Stimulated activated CD4-positive, alpha-beta T cell treated with anti-CD3 and anti-CD28 coated beads, TNF-alpha, amount 100 ng/mL, for 4 hours (primary cell): ENCODE measurements around the gene LUC7L.
"Not testable (repeated sequence)": the region's sequence is repeated elsewhere in the genome, so short reads cannot be mapped to it uniquely, and the experiment has no call there.

ENCODE experiments used
- DNase-seq, 3 experiments: peaks; one replicate each; pipeline ENCODE4 v3.0.0-alpha.2; 2020; ENCODE audit warnings: low read depth in 3 of 3

Gene LUC7L

GRCh38 chr16:179211-180092 is 49.8 kb downstream of the LUC7L start:
- no peak for DNase-seq

DNA sequence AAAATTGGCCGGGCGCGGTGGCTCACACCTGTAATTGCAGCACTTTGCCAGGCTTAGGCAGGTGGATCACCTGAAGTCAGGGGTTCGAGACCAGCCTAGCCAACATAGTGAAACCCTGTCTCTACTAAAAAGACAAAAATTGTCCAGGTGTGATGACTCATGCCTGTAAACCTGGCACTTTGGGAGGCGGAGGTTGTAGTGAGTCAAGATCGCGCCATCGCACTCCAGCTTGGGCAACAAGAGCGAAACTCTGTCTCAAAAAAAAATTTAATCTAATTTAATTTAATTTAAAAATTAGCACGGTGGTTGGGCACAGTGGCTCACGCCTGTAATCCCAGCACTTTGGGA is 50.6 kb downstream of the LUC7L start:
- DNase-seq: no peak

GRCh38 chr16:177981-178667 is 51.1 kb downstream of the LUC7L start:
- DNase-seq: no peak

DNA sequence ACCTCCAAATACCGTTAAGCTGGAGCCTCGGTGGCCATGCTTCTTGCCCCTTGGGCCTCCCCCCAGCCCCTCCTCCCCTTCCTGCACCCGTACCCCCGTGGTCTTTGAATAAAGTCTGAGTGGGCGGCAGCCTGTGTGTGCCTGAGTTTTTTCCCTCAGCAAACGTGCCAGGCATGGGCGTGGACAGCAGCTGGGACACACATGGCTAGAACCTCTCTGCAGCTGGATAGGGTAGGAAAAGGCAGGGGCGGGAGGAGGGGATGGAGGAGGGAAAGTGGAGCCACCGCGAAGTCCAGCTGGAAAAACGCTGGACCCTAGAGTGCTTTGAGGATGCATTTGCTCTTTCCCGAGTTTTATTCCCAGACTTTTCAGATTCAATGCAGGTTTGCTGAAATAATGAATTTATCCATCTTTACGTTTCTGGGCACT is 51.8 kb downstream of the LUC7L start:
- DNase-seq: no peak

DNA sequence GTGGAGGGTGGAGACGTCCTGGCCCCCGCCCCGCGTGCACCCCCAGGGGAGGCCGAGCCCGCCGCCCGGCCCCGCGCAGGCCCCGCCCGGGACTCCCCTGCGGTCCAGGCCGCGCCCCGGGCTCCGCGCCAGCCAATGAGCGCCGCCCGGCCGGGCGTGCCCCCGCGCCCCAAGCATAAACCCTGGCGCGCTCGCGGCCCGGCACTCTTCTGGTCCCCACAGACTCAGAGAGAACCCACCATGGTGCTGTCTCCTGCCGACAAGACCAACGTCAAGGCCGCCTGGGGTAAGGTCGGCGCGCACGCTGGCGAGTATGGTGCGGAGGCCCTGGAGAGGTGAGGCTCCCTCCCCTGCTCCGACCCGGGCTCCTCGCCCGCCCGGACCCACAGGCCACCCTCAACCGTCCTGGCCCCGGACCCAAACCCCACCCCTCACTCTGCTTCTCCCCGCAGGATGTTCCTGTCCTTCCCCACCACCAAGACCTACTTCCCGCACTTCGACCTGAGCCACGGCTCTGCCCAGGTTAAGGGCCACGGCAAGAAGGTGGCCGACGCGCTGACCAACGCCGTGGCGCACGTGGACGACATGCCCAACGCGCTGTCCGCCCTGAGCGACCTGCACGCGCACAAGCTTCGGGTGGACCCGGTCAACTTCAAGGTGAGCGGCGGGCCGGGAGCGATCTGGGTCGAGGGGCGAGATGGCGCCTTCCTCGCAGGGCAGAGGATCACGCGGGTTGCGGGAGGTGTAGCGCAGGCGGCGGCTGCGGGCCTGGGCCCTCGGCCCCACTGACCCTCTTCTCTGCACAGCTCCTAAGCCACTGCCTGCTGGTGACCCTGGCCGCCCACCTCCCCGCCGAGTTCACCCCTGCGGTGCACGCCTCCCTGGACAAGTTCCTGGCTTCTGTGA is 52.5 kb downstream of the LUC7L start, which contains the start of gene HBA1:
Gene HBA1 (plus strand): TSS at position 204 of the 906 bp plus-strand sequence. CDS start 37 bp downstream, at position 241.
- not testable (repeated sequence) for DNase-seq

DNA sequence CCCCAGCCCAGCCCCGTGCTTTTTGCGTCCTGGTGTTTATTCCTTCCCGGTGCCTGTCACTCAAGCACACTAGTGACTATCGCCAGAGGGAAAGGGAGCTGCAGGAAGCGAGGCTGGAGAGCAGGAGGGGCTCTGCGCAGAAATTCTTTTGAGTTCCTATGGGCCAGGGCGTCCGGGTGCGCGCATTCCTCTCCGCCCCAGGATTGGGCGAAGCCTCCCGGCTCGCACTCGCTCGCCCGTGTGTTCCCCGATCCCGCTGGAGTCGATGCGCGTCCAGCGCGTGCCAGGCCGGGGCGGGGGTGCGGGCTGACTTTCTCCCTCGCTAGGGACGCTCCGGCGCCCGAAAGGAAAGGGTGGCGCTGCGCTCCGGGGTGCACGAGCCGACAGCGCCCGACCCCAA is 53.2 kb downstream of the LUC7L start:
- not testable (repeated sequence) for DNase-seq

- DNase-seq: no peak
Measured at GRCh38 chr16:175011-175949, 54.0 kb downstream of the LUC7L start.

DNA sequence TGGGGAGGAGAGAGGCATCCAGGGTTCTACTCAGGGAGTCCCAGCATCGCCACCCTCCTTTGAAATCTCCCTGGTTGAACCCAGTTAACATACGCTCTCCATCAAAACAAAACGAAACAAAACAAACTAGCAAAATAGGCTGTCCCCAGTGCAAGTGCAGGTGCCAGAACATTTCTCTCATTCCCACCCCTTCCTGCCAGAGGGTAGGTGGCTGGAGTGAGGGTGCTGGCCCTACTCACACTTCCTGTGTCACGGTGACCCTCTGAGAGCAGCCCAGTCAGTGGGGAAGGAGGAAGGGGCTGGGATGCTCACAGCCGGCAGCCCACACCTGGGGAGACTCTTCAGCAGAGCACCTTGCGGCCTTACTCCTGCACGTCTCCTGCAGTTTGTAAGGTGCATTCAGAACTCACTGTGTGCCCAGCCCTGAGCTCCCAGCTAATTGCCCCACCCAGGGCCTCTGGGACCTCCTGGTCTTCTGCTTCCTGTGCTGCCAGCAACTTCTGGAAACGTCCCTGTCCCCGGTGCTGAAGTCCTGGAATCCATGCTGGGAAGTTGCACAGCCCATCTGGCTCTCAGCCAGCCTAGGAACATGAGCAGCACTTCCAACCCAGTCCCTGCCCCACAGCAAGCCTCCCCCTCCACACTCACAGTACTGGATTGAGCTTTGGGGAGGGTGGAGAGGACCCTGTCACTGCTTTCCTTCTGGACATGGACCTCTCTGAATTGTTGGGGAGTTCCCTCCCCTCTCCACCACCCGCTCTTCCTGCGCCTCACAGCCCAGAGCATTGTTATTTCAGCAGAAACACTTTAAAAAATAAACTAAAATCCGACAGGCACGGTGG is 55.1 kb downstream of the LUC7L start:
- not testable (repeated sequence) for DNase-seq

DNA sequence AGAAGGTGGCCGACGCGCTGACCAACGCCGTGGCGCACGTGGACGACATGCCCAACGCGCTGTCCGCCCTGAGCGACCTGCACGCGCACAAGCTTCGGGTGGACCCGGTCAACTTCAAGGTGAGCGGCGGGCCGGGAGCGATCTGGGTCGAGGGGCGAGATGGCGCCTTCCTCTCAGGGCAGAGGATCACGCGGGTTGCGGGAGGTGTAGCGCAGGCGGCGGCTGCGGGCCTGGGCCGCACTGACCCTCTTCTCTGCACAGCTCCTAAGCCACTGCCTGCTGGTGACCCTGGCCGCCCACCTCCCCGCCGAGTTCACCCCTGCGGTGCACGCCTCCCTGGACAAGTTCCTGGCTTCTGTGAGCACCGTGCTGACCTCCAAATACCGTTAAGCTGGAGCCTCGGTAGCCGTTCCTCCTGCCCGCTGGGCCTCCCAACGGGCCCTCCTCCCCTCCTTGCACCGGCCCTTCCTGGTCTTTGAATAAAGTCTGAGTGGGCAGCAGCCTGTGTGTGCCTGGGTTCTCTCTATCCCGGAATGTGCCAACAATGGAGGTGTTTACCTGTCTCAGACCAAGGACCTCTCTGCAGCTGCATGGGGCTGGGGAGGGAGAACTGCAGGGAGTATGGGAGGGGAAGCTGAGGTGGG is 55.9 kb downstream of the LUC7L start:
- DNase-seq: not testable (repeated sequence)

DNA sequence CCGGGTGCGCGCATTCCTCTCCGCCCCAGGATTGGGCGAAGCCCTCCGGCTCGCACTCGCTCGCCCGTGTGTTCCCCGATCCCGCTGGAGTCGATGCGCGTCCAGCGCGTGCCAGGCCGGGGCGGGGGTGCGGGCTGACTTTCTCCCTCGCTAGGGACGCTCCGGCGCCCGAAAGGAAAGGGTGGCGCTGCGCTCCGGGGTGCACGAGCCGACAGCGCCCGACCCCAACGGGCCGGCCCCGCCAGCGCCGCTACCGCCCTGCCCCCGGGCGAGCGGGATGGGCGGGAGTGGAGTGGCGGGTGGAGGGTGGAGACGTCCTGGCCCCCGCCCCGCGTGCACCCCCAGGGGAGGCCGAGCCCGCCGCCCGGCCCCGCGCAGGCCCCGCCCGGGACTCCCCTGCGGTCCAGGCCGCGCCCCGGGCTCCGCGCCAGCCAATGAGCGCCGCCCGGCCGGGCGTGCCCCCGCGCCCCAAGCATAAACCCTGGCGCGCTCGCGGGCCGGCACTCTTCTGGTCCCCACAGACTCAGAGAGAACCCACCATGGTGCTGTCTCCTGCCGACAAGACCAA is 56.8 kb downstream of the LUC7L start, which contains the start of gene HBA2:
Gene HBA2 (plus strand): TSS at position 503 of the 568 bp plus-strand sequence. CDS start 37 bp downstream, at position 540.
- not testable (repeated sequence) for DNase-seq

GRCh38 chr16:170788-171187 is 58.5 kb downstream of the LUC7L start:
- DNase-seq: no peak

DNA sequence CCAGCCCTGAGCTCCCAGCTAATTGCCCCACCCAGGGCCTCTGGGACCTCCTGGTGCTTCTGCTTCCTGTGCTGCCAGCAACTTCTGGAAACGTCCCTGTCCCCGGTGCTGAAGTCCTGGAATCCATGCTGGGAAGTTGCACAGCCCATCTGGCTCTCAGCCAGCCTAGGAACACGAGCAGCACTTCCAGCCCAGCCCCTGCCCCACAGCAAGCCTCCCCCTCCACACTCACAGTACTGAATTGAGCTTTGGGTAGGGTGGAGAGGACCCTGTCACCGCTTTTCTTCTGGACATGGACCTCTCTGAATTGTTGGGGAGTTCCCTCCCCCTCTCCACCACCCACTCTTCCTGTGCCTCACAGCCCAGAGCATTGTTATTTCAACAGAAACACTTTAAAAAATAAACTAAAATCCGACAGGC is 59.2 kb downstream of the LUC7L start:
- not testable (repeated sequence) for DNase-seq

DNA sequence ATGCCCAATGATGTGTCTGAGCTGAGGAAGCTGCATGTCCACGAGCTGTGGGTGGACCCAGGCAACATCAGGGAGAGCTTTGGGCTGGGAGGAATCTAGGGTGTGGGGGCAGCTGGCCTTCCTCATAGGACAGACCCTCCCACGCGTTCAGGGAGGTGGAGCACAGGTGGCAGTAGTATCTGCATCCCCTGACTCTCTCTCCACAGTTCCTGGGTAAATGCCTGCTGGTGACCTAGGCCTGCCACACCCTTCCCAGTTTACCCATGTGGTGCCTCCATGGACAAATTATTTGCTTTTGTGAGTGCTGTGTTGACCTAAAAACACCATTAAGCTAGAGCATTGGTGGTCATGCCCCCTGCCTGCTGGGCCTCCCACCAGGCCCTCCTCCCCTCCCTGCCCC is 60.2 kb downstream of the LUC7L start:
- DNase-seq: no peak

- DNase-seq: no peak
Measured at GRCh38 chr16:168424-168823, 60.8 kb downstream of the LUC7L start.

DNA sequence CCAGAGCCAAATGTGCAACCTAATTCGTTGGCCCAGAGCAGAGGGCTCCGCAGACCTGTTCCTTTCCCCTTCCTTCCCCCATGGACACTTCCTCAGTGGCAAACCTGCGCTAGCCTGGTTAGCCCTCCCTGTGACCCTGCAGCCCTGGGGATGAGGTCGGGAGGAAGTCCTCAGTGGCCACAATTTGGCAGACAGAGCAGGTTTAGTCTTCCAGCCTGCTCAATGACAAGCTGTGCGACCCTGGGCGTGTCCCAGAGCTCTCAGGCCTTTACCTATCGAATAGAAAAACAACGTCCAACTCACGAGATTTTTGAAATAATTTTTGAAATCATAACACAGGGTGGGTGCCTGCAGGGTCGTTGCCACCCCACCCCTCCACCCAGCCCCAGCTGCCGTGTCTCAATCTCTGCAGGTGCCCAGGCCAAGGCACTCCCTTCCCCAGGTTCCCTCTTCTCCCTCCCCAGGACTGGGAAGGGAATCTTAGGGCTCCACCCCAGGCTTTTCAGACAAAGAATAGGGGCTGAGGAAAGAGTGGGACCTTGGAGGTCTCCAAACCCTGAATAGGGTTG is 62.0 kb downstream of the LUC7L start:
- DNase-seq: no peak

DNA sequence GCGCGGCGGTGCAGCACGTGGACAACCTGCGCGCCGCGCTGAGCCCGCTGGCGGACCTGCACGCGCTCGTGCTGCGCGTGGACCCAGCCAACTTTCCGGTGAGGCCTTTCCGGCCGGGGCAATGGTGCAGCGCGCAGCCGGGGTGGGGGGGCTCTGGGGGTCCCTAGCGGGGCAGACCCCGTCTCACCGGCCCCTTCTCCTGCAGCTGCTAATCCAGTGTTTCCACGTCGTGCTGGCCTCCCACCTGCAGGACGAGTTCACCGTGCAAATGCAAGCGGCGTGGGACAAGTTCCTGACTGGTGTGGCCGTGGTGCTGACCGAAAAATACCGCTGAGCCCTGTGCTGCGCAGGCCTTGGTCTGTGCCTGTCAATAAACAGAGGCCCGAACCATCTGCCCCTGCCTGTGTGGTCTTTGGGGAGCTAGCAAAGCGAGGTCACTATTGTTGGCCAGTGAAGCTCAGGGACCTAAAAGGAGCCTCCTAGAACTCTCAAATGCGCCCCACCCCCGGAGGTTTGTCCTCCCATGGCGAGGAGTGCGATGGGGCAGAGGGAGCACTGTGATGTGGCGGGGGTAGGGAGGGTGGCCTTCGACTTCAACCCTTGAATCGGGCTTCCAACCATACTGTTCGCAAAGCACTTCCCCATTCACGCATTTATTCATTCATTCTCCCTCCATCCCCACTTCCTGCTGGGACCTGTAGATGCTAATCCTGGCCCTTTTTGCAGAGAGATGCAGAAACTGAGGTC is 62.7 kb downstream of the LUC7L start:
- no peak for DNase-seq

DNA sequence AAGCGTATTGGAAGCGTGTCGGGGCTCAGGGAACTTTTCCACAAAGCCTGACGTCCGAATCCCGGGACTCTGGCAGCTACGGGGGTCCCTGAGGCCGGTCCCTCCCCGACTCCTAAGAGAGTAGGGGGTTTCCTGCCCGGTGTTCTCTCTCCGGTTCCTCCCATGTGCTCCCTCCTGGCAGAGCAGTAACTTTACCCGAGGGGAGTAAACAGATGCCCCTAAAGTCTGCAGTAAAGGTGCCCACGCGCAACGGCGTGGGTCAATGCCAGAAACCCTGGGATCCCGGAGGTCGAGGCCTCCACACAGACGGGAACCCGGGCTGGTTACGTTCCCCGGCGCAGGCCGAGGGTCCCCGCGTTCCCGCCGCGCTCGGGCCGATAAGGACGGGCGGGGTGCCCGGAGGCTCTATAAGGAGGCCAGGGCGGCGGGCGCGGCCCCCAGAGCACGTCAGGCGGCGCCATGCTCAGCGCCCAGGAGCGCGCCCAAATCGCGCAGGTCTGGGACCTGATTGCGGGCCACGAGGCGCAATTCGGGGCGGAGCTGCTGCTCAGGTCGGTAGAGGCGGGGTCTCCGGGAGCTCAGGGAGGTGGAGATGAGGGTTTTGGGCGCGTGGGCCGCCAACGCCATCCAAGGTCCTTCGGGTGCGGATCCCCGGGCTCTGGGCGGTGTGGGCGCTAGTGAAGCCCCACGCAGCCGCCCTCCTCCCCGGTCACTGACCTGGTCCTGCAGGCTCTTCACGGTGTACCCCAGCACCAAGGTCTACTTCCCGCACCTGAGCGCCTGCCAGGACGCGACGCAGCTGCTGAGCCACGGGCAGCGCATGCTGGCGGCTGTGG is 63.5 kb downstream of the LUC7L start, which contains the start of gene HBM:
Gene HBM (plus strand): TSS at position 440 of the 836 bp plus-strand sequence. CDS start 20 bp downstream, at position 460.
- no peak for DNase-seq
